BJ (cell line): Measurements from ENCODE around the gene IMP4. TPM values are rescaled to one million over a fixed set of nuclear protein-coding genes. Genes with fewer than 3 reads are reported as not detected.

Source experiments
- CTCF ChIA-PET: fragments of 350-600 bp; formaldehyde crosslinking; extraction: SDS; loops from one replicate; lab custom pipeline; 2021; ENCODE audit warnings: antibody characterized with exemption, inconsistent platforms; lab: Yijun Ruan, JAX
- POLR2A ChIA-PET: fragments of 300-600 bp; sonication (Branson Sonifier 250); formaldehyde crosslinking; extraction: SDS; loops from one replicate; lab custom pipeline; 2021; ENCODE audit warnings: antibody characterized with exemption; lab: Charles Lee
- DNase-seq: peaks from one replicate; pipeline ENCODE4 v3.0.0-alpha.2; 2011; ENCODE audit warnings: low read depth
- H3K27me3 ChIP-seq: 2 replicates; pipeline ENCODE4 v1.6.0; 2011; ENCODE audit warnings: low read length; ENCODE audit not compliant: control insufficient read depth, insufficient read depth
- H3K36me3 ChIP-seq: 2 replicates; pipeline ENCODE4 v1.5.1; 2011; ENCODE audit warnings: low read length; ENCODE audit not compliant: control insufficient read depth, insufficient read depth
- H3K4me3 ChIP-seq: 2 replicates; pipeline ENCODE4 v1.5.1; 2011; ENCODE audit warnings: low read depth, mild to moderate bottlenecking, control low read depth, low read length
- CTCF ChIP-seq: IDR thresholded peaks from 2 replicates; pipeline ENCODE4 v1.5.1; 2011; ENCODE audit warnings: low read depth, mild to moderate bottlenecking, control low read depth, inconsistent platforms, low read length, moderate library complexity; ENCODE audit not compliant: insufficient read depth
- polyA plus RNA-seq: library from polyadenylated mRNA; depleted of rRNA; stranded (reverse); fragments of >200 nt; gene quantifications from 2 replicates; pipeline ENCODE4 v1.2.3, GENCODE V29; 2011

The IMP4 gene
- polyA plus RNA-seq, 1 experiment = 144 TPM

DNA sequence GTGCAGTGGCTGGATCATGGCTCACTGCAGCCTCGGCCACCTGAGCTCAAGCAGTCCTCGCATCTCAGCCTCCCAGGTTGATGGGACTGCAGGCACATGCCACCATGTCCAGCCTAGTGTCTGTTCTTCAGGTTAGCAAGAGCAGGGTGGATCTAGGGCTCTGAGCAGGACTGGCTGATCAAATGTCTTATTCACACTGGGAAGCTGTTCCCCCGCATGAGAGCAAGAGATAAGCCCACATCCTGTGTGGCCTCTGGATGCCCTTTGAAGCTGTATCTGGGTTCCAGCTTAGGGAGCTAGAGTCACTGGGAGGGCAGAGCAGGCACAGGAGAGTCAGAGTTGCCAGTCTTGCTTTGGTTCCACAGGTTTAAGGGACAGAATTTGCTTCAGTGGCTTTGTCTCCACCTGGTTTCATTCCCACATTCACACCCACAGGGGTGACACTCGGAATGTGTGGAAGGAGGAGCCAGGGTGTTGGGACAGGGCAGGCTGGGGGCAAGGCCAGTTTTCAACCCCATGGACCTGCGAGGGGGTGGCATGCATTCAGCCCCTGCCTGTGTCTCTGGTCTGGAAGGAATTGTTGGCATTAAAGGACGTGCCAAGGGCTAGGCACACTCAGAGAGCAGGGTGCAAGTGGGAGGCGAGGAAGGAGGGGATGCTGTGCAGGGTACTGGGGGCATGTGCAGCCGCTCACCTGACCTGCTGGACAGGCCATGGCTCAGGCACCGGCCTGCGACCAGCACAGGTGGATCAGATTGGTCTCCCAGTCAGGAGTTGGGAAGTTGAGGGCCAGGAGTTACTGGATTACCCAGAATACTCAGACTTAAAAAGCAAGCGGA, 37.6 kb downstream of the IMP4 start:
- ChIA-PET CTCF (interaction anchor here (1.4 kb wide), 1 partner anchor 48 kb away, joined by 3 read pairs; no protein-coding TSS in a partner anchor), POLR2A (no interaction called here)
- no peak for TF ChIP-seq CTCF
- DNase-seq = no peak
- H3K36me3 ChIP-seq = peaks cover 11% of the 10 kb centered on the region
- no peak overlapping the region for H3K4me3 ChIP-seq
- no peaks in the 10 kb centered on the region for H3K27me3 ChIP-seq

DNA sequence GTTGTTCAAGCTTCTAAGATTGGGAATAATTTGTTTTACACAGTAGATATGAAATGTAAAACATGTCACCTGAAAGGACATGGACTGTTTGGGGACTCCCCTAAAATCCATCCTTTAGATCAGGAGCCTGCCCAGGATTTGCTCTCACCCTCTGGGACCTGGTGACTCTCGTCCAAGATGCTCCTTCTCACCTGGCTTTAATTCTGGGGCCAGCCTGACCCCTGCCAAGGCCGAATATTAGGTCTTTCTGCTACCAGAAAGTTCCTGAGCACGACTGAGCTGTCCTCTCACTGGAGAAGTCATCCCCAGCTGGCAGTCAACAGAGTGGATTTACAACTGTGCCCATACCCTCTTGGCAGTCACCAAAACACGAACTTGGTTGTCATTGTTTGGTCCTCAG, 38.4 kb downstream of the IMP4 start:
- no peak for TF ChIP-seq CTCF
- H3K36me3 ChIP-seq = peaks cover 10% of the 10 kb centered on the region
- no peak for DNase-seq
- CTCF ChIA-PET = interaction anchor here (0.6 kb wide), 1 partner anchor 26 kb away, joined by 4 read pairs; no protein-coding TSS in a partner anchor
- no peak overlapping the region for H3K4me3 ChIP-seq
- POLR2A ChIA-PET = no interaction called here
- H3K27me3 ChIP-seq = no peaks in the 10 kb centered on the region

DNA sequence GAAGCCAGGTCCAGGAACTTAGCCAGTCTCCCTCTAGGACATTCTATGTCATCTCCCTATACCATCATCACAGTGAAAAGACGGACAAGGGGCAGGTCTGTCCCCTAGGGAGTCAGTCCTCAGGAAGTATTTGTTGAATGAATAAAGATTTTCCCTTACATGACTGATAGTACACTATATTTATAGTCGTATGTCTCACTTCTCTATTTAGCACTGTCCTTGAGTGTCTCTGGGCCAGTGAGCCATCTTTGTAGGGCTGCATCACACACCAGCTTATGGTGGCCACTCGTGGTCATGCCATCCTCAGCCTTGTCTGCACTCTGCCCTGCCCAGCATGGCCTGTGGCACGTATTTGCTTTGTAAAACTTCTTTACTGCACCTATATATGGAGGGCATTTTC, 38.9 kb downstream of the IMP4 start:
- H3K36me3 ChIP-seq = peaks cover 10% of the 10 kb centered on the region
- POLR2A ChIA-PET = no interaction called here
- no peaks in the 10 kb centered on the region for H3K27me3 ChIP-seq
- DNase-seq = no peak
- no peak for TF ChIP-seq CTCF
- CTCF ChIA-PET = interaction anchor here (0.6 kb wide), 1 partner anchor 26 kb away, joined by 4 read pairs; no protein-coding TSS in a partner anchor
- H3K4me3 ChIP-seq = no peak overlapping the region

DNA sequence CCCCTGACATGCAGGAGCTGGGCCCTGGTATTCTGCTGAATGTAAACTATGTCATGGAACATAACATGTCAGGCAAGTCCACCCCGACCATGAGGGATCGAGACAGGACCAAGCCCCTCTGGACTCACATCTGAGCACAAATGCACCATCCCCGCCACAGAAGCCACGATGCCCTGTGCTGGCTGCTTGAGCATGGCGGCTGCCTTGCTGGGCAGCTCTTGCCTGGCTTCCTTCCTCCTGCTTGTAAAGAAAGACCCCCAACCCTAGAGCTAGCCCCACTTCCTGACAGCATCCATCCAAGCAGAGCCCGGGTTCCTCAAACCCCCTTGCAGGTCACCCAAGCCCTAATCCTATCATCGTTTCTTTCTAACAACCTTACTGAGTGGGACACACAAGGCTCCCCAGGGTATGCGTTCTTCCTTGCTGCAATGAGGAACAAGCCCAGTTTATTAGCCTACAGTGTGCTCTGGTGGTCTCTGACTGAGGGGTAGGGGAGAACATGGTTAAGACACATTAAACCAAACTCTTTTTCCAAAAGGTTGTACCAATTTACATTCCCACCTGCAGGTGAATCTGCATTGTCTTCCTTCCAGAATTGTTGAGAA, 39.7 kb downstream of the IMP4 start:
- CTCF ChIA-PET = interaction anchor here (2.0 kb wide), 1 partner anchor 9 kb away, joined by 9 read pairs; no protein-coding TSS in a partner anchor

More for the DNA sequence above, 39.7 kb downstream of the IMP4 start:
- Histone ChIP-seq H3K36me3 (peaks cover 10% of the 10 kb centered on the region), H3K4me3 (no peak overlapping the region), H3K27me3 (no peaks in the 10 kb centered on the region)
- DNase-seq = no peak
- TF ChIP-seq CTCF = no peak
- POLR2A ChIA-PET = no interaction called here
